Medulla oblongata (tissue), 1 donor: ENCODE measurements around the gene SGK1.
"Not testable (repeated sequence)": the region's sequence is repeated elsewhere in the genome, so short reads cannot be mapped to it uniquely, and the experiment has no call there.

Experiments used
- DNase-seq: peaks from one replicate; pipeline ENCODE4 v3.0.0-alpha.2; 2015; ENCODE audit errors: extremely low spot score

The SGK1 gene

DNA sequence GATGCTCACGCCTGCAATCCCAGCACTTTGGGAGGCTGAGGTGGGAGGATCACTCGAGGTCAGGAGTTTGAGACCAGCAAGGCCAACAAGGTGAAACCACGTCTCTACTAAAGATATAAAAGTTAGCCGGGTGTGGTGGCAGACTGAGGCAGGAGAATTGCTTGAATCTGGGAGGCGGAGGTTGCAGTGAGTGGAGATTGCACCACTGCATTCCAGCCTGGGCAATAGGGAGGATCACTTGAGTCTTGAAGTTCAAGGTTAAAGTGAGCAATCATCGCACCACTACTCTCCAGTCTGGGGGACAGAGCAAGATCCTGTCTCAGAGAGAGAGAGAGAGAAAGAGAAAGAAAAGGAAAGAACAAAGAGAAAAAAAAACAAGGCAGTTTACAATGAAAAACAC, 13.5 kb downstream of the SGK1 start:
- not testable (repeated sequence) for DNase-seq

DNA sequence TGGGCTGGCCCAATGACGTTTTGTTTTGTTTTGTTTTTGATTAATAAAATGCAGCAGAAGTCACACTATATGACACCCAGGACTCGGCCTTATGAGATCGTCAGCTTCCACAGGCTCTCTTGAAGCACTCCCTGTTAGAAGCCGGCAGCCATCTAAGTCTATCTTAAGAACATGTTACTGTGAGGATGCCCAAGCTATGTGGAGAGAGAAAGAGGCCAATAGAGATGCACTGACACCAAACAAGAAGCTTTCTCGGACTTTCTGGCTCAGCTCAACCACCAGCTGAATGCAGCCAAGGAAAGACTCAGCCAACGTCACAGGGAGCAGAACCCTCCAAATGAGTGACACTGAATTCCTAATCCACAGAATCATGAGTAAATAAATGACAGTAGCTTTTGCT, 14.0 kb downstream of the SGK1 start:
- peak; percentile 81 for DNase-seq

DNA sequence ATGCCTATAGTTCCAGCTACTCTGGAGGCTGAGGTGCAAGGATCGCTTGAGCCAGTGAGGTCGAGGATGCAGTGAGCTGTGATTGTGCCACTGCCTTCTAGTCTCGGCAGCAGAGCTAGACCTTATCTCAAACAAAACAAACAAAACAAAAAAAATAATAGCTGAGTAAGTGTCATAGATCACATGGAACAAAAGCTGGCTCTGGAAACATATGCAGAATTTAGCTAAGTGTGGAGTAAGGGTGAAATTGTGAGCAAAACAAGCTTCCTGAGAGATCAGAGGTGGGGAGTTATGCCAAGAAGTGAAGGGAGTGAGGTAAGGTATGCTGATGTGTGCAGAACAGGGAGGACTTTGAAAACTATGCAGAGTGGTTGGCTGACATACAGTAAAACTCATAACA, 18.7 kb downstream of the SGK1 start:
- DNase-seq, result no peak

DNA sequence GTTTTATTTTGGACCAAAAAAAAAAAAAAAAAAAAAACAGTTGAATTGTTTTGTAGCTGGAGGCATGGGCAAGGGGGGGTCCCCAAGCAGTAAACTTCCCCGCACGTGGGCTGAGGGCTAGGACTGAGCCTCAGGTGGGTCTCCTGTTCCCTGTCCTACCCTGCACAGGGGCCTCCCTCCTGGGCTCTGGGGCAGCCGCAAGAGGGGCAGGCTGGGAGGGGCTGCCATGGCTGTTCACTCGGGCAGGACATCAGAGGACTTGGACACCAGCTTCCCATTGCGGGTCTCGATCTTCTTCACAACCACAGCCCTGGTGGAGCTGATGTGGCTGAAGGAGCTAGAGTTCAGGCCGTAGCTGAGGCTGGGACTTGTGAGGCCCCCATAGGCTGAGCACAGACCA, 21.1 kb downstream of the SGK1 start:
- DNase-seq, result no peak

DNA sequence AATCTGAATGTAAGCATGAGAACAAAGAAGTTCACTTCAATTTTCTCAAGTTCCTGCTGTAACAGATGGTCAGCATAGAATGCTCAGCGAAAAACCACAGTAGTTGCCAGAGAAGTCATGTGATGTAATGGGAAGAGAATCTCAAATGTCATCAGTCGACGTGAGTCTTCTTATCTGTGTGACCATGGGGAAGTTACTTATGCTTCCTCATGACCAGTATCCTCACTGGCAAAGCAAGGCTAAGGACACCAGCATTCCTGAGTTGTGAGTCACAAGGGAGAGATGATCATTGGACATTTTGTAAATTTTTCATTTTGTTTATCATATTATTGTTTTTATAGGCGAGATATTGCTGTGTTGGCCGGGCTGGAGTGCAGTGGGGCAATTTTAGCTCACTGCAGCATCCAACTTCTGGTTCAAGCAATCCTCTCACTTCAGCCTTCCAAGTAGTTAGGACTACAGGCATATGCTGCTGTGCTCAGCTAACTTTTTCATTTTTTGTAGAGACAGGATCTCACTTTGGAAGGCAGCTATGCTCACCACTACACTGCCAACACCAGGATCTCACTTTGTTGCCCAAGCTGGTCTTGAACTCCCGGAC, 21.9 kb downstream of the SGK1 start:
- peak; percentile 88 for DNase-seq

DNA sequence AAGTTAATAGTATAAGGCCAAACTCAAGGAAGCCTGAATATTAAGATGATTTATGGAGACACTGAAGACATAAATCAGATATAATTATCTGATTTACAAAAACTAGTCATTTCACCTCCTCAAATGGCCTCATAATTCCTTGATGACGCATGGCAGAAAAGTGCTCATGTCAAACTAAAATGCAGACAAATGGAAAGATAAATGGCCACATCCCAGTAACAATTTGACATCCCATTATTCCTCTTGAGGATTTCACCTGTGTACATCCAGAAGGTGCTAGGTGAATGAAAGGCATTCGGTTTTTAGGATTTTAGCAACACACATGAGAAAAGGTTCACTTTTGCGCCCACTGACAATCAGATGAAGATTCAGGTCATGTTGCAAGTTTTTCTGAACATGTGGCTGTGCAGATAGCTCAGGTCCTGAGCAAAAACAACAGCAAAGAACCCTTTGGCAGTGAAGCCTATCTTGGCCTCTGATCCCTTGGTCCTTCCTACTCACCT, 24.2 kb downstream of the SGK1 start:
- DNase-seq, result no peak

DNA sequence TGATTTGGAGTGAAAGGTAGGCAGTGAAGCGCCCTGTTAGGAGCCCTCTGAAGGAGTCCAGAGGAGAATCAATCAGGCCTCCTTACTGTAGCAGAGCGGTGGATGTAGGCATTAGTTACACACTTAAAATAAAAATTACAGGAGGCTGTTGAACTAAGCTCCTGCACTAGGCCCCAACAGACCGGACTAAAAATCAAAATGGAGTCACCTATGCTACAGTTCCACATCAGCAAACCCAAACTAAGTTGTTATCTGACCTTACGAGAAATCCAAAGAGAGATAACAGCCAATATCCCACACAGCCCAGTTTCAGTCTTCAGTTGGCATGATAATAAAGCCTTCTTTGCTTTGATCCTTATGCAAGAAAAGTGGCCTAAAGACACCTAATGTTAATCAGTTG, 26.8 kb downstream of the SGK1 start:
- no peak for DNase-seq

DNA sequence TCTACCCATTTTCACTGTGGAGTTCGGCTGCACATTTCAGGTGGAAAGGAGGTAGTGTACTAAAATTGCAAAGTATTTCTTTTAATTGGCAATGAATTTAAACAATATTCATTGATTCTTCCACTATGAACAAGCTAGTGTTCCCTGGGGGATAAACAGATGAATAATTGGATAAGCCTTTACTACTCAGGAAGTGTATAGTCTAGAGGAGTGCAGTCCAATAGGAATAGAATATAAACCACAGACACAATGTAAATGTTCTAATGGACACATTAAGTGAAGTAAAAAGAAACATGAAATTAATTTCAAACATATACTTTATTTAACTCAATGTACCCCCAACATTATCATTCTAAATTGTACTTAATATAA, 28.7 kb downstream of the SGK1 start:
- DNase-seq, result no peak

DNA sequence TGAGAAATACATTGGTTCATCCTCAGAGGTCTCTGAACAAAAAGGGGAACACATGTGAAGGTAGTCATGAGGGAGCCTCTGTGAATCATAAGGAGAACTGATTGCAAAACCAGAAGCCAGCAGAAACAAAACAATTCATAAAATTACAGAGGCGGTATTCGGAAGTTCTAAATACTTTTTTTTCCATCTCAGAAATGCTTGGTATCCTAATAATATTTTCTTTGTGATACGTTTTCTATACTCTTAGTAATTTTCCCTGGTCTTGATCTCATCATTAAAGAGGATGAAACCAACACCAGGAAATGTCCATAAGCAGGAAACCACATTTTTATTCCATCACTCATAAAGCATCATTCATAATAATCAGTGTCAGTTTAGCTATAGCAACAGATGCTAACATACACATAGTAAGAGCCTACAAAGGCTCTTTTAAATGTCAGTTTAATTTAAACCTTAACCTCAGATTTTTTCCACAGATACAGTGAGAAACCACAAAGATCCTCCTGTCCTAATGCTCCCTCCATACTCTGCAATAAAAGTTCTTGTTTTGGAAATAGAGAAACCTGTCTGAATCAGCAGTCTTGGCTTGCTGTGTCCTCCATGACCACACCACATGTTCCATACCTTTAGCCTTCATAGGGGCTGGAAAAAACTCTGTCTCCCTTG, 29.2 kb downstream of the SGK1 start:
- peak; percentile 82 for DNase-seq

DNA sequence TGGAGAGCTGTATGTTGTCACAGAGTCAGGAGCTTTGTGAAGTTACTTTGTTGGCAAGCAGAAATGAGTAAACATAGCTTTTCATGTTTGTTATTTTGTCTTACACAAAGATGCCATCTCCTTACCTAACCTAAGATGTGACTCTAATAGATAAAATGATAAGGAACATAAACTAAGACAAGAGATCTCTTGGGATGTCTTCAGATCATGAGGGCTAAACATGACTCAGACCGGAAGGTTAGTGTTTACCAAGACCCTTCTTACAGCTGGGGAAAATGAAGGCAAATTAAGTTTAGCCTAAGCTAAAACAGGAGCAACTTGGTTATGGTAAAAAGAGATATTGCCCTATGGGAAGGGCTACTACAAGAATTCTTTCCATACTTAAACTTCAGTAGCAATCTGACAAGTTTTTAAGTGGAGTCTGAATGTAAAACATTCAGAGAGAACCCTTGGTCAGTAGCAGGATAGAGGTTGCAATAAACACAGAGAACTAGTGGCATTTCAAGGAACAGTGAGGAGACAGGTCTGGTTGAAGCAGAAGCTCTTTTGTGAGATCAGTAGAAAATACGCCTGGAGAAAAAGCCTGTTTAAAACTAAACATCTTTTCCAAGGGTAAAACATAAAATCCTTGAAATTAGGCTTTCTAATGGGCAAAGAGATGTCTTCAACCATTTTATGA, 29.9 kb downstream of the SGK1 start:
- DNase-seq, result peak; percentile 22

DNA sequence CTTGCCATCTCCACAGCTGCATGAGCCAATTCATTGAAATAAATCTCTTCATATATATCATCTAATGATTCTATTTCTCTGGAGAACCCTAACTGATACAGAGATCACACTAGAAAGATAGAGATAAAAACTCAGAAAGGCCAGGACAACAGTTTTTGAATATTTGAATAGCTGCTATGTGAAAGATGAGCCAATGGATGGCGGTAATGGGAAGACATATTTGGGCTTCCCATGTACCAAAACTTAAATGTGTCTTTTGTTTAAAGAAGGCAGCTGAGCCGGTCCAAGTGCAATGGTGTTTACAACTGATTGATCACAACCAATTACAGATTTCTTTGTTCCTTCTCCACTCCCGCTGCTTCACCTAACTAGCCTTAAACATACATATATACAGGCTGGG, 35.1 kb downstream of the SGK1 start:
- no peak for DNase-seq

DNA sequence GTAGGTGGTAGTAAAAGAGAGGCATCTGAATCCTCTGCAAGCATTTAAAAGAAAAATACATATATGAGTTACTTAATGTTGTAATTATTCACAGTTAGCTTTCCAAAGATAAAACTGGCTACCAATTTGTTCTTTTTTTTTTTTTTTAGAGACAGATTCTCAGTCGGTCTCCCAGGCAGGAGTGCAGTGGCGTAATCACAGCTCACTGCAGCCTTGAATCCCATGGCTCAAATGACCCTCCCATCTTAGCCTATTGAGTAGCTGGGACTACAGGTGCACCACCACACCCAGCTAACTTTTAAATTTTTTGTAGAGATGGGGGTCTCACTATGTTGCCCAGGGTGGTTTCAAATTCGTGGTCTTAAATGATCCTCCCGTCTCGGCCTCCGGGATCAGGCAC, 36.5 kb downstream of the SGK1 start:
- DNase-seq, result no peak

DNA sequence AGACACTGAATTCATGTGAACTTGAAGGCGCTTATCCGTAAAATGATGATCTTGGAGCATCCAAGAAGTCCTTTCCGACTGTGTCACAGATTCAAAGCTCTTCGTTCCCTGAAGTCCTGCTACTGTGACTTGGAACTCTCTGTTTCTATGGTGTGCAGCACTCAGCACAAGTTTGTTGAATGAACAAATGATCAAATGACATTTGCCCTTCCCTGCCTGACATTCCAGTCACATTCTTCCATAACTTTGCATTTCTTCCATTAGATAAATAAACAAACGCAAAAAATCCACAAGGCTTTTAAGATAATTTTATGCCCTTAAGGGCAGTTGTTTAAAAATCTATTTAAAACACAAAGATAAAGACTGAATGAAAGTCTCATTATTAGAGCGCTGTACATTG, 39.9 kb downstream of the SGK1 start:
- DNase-seq, result no peak

DNA sequence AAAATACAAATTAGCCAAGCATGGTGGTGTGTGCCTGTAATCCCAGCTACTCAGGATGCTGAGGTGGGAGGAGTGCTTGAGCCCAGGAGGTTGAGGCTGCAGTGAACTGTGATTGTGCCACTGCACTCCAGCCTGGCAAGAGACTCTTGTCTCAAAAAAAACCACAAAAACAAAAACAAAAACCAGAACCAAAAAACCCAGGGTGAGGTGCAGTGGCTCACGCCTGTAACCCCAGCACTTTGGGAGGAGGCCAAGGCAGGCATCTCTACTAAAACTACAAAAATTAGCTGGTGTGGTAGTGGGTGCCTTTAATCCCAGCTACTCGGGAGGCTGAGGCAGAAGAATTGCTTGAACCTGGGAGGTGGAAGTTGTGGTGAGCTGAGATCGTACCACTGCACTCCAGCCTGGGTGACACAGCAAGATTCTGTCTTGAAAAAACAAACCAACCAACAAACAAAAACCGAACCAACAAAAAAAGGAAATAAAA, 41.0 kb downstream of the SGK1 start:
- DNase-seq, result not testable (repeated sequence)

DNA sequence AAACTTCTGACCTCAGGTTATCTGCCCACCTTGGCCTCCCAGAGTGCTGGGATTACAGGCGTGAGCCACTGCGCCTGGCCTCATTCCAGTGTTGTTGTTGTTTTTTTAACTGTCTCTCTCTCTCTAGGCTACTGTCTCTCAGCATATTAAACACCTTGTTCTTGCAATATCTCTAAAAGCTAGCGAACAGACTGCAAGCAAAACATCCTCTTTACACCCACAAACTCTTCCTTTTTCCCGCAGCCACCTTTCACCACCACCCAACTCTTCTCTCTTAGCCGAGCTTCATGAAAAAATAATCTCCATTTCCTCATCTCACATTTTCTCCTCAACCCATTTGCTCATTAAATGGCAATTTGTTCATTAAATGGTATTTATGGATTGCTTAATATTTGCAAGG, 45.5 kb downstream of the SGK1 start:
- DNase-seq, result no peak

DNA sequence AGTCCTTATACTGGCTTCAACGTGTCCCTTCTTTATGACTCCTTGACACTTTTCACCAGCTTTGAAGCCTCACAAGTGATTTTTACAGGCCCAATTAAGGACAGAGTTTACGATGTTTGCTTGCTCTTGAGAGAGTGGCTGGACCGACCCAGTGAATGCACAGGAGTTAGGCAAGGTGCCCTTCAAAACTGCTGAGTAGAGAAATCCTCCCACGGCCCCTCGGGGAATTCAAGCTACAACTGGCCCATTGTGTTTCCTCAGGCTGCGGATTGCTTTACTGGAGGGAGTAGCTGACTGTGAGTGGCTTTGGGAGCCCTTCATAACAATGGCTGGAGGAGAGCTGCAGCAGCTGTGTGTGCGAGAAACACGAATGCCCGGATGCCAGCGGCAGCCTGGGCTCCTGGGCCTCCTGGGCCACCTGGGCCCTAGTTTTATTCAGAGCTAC, 50.0 kb downstream of the SGK1 start:
- DNase-seq, result peak; percentile 70

DNA sequence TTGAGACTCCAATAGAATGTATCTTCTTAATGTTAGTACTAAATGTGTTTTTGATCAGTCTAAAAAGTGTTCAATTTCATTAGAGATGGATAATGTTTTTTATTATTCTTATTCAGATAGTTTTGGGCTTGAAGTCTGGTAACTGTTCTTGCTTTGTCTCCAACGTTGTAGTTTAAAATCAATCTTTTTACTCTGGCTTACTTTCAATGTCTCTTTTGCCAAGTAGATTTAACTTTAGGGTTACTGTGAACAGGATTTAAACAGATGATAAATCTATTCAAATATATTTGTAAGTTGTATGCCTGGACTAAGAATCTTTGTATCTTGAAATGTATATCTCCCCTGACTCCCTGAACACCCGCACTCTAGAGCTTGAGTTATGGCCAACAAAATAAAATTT, 51.1 kb downstream of the SGK1 start:
- no peak for DNase-seq

DNA sequence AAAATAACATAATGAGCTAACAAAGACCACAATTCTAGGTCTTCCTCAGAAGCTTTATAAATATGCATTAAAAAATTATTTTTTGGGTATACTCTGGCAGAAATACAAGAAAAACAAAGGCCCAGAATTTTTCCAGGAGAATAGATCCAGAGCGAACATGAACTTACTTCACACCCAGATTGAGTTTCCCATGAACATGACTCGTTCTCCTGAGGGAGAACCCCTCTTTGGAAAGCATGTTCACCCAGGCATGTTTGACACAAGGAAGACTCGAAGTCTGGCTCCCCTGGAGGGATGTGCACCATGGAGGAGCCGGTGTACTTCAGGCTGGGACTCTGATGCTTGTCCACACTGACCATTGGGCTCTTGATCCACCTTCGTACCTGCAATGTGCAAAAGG, 56.1 kb downstream of the SGK1 start:
- DNase-seq, result no peak

DNA sequence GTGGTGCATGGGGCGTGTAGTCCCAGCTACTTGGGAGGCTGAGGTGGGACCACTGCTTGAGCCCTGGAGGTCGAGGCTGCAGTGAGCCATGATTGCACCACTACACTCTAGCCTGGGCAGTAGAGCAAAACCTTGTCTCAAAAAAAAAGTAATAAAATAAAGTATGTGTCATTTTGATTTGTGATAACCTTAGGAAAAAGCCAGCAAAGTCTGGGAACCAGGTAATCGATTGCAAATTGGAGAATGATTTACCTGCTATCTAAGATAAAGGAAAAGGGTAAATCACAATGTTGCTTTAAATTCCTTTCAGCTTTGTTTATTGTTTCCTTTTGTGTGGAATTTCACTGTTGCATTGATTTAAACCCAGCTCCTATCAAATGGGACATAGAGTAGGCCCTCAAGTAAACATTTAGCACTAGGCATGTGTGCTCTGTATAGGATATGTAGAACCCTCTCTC, 59.0 kb downstream of the SGK1 start:
- DNase-seq, result no peak

DNA sequence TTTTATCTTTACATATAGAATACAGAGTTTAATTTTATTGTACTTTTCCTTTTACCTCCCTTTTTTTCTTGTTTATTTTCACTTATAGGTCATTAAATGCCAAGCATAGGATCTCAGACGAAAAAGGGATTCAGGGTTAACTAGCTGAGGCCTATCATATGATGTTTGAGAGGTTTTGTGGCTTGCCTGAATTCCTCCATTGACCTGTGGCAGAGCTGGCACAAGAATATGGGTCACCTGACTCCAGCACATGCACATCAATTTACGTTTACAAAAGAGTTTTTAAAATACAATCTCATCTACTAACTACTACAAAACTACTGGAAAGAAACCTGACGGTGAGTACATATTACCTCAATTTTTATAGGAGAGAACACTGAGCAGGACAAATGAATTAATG, 60.4 kb downstream of the SGK1 start:
- DNase-seq, result no peak

DNA sequence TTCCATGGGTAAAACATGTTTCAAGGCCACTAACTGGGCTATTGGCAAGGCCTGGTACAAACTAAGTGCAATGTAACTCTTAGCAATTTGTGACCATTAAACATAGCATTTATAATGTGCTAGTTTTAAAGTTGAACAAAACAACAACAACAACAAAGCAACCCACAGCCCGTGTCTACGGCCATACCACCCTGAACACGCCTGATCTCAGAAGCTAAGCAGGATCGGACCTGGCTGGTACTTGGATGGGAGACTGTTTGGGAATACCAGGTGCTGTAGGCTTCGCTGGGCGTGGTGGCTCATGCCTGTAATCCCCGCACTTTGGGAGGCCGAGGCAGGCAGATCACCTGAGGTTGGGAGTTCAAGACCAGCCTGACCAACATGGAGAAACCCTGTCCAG, 61.0 kb downstream of the SGK1 start:
- no peak for DNase-seq

DNA sequence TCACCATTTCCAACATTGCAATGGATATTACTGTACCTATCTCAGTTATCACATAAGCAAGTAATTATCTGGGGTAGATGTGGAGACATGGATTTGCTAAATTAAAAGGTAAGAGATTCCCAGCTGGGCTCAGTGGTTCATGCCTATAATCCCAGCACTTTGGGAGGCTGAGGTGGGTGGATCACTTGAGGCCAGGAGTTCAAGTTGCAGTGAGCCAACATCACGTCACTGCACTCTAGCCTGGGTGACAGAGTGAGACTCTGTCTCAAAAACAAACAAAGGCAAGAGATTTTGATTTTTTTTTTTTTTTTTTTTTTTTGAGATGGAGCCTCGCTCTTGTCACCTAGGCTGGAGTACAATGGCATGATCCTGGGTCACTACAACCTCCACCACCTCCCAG, 62.6 kb downstream of the SGK1 start:
- not testable (repeated sequence) for DNase-seq

DNA sequence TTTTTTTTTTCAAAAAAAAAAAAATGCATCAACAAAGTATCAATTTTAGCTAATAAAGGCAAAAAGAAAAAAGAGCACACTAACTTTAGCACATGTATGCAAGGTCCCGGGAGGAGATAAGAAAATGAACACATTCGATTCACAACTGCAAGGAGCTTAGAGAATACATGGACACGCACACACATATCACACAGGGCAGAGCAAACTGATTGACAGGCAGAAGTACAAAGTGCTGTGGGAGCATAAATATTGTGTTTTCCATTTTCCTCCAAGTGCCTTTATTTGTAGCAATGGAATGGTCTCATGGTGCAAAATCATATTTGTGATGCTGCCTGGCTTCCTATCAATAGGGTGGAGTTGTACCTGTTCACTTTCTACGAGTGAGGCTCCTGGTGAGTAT, 63.8 kb downstream of the SGK1 start:
- DNase-seq, result no peak
